ENCODE measurements around the gene CAPN10. TPM values are rescaled to one million over a fixed set of nuclear protein-coding genes. Genes with fewer than 3 reads are reported as not detected.
A peak's percentile ranks its signal among the peaks of the same experiment; 100 is the strongest.

CAPN10 gene
- polyA plus RNA-seq, 1 experiment, result 5.6 TPM

DNA sequence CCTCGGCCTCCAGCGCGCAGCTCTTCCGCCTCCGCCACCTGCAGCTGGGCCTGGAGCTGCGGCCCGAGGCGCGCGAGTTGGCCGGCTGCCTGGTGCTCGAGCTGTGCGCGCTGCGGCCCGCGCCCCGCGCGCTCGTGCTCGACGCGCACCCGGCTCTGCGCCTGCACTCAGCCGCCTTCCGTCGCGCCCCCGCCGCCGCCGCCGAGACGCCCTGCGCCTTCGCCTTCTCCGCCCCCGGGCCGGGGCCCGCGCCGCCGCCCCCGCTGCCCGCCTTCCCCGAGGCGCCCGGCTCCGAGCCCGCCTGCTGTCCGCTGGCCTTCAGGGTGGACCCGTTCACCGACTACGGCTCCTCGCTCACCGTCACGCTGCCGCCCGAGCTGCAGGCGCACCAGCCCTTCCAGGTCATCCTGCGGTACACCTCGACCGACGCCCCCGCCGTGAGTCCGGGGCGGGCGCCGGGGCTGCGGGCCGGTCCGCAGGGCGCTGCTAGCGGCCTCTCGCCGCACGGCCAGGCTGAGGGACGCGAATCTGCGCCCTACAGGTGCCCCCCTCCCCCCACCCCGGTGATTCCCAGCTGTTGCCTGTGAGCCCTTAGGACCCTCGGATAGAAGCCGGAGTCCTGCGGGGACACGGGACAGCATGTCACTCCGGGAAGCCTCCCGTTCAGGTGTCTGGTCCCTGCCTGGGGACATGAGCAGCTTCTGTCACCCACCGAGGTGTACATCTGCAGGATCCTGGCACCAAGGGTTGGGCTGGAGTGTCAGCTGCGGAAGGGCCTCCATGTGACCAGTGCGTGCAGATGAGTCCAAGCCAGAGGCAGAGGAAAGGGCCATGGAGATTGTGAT is 17.6 kb upstream of the CAPN10 start:
- H3K9me3 ChIP-seq (ENCODE audit: control insufficient read depth, insufficient read depth, low read length), result no peaks in the 10 kb centered on the region; the same call in 1 of the 2 replicates
- H3K4me3 ChIP-seq (ENCODE audit: low read depth, low read length), result peak overlapping the region; percentile 63
- POLR2A ChIA-PET, result interaction anchor here (1.1 to 2.8 kb wide), 2 partner anchors 8 to 17 kb away, joined by 3 to 15 read pairs; partner anchors contain the start of gene CAPN10
- H3K27me3 ChIP-seq (ENCODE audit: control insufficient read depth, insufficient read depth, low read length), result no peaks in the 10 kb centered on the region
- TF ChIP-seq, protein P1, sequence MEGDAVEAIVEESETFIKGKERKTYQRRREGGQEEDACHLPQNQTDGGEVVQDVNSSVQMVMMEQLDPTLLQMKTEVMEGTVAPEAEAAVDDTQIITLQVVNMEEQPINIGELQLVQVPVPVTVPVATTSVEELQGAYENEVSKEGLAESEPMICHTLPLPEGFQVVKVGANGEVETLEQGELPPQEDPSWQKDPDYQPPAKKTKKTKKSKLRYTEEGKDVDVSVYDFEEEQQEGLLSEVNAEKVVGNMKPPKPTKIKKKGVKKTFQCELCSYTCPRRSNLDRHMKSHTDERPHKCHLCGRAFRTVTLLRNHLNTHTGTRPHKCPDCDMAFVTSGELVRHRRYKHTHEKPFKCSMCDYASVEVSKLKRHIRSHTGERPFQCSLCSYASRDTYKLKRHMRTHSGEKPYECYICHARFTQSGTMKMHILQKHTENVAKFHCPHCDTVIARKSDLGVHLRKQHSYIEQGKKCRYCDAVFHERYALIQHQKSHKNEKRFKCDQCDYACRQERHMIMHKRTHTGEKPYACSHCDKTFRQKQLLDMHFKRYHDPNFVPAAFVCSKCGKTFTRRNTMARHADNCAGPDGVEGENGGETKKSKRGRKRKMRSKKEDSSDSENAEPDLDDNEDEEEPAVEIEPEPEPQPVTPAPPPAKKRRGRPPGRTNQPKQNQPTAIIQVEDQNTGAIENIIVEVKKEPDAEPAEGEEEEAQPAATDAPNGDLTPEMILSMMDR (IDR thresholded peaks at IDR 0.05; ENCODE audit: low read depth, low read length), result no peak
- DNase-seq (ENCODE audit: low read depth, low spot score), result no peak
- no peak overlapping the region for H3K27ac ChIP-seq (ENCODE audit: low read depth, low read length)
- CTCF ChIA-PET, result interaction anchor here (0.6 to 1.5 kb wide), 2 partner anchors 9 to 55 kb away, joined by 3 to 4 read pairs; no protein-coding TSS in a partner anchor

DNA sequence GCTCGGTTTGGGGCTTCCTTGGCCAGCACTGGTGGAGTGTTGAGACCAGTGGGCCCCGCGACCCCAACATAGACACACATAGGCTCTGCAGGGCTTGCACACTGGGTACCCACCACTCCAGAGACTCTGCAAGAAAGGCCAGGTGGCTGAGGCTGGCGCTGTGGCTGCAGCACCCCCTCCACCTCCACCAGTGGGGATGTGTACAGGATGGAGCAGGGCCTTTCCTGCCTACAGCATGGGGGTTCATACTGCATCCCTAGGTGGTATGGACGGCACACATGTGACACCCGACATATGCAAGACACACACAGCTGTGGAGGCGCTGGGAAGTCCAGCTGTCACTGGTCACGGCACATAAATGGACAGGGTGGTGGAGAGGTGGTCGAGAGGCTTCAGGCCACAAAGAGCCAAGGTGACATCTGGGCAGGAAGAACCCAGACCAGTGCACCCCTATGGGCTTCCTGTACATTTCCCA is 17.0 kb upstream of the CAPN10 start:
- ChIA-PET POLR2A (interaction anchor here (2.8 kb wide), 1 partner anchor 16 kb away, joined by 15 read pairs; the partner anchor contains the start of gene CAPN10), CTCF (interaction anchor here (0.6 to 1.5 kb wide), 2 partner anchors 8 to 55 kb away, joined by 3 to 4 read pairs; no protein-coding TSS in a partner anchor)
- DNase-seq (ENCODE audit: low read depth, low spot score), result no peak
- H3K9me3 ChIP-seq (ENCODE audit: control insufficient read depth, insufficient read depth, low read length), result no peaks in the 10 kb centered on the region; the same call in 1 of the 2 replicates
- H3K27me3 ChIP-seq (ENCODE audit: control insufficient read depth, insufficient read depth, low read length), result no peaks in the 10 kb centered on the region
- TF ChIP-seq, protein P1 (IDR thresholded peaks at IDR 0.05; ENCODE audit: low read depth, low read length), result no peak
- H3K4me3 ChIP-seq (ENCODE audit: low read depth, low read length), result peak overlapping the region; percentile 63
- H3K27ac ChIP-seq (ENCODE audit: low read depth, low read length), result no peak overlapping the region

DNA sequence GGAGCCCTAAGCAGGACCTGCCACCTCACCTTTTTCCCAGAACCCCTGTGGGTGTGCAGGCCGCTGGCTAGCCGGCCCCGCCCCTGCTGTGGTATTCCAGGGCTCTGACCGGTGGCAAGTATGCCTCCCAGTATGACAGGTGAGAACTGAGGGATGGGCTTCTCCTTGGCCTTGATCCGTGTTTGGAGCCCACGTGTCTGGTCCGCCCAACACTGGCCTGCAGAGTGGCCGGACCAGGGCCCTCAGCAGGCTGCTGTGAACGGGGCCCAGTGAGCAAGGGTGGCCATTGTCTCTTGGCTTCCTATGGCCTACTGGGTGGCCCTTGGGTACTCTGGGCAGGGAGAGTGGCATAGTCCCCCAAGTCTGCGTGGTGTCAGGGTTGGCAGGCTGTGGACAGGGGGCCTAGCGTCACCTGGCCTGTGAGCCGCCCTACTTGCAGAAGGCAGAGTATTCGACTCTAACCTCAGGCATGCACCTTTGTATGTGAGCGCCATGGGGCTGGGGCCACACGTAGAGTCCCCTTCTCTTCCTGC is 16.5 kb upstream of the CAPN10 start:
- Histone ChIP-seq H3K27me3 (ENCODE audit: control insufficient read depth, insufficient read depth, low read length) (no peaks in the 10 kb centered on the region), H3K4me3 (ENCODE audit: low read depth, low read length) (peak overlapping the region; percentile 63; the same call in 1 of the 2 replicates), H3K9me3 (ENCODE audit: control insufficient read depth, insufficient read depth, low read length) (no peaks in the 10 kb centered on the region; the same call in 1 of the 2 replicates), H3K27ac (ENCODE audit: low read depth, low read length) (no peak overlapping the region)
- CTCF ChIA-PET, result no interaction called here
- TF ChIP-seq, protein P1 (IDR thresholded peaks at IDR 0.05; ENCODE audit: low read depth, low read length), result no peak
- DNase-seq (ENCODE audit: low read depth, low spot score), result no peak
- POLR2A ChIA-PET, result interaction anchor here (2.8 kb wide), 1 partner anchor 16 kb away, joined by 15 read pairs; the partner anchor contains the start of gene CAPN10

DNA sequence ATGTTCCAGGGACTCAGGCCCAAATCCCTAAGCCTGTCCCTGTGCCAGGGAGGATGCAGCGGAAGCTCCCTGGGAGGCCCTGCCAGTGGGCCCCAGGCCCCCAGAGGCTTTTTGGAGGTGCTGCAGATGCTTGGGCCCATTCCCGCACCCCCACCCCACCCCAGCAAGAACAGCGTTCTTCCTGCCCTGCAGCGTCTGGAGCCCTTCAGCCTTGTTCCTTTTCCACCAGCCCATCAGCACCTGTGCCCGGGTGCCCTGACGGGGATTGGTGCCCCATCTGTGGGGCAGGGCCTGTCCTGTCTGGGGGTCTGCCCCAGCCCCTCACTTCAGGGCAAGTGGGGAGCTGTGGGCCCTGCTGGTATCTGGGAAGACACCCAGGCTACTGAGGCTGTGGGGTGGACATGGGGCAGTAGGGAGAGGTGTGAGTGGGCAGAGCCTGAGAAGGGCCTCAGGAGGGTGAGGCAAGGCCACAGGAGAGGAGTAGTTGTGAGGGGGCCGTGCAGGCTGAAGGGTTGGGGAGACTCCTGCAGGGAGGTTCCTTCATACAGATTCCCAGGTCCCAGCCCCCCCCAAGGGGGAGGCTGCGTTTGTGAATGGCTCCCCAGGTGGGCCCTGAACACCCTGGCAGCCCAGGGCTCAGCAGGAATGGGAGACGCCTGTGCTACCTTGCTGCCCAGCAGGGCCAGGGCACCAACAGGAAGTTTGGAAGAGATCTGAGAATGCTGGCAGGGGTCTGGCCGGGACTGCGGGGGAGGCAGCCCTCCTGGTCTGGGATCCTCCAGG is 15.8 kb upstream of the CAPN10 start:
- ChIA-PET POLR2A (interaction anchor here (2.8 kb wide), 1 partner anchor 15 kb away, joined by 15 read pairs; the partner anchor contains the start of gene CAPN10), CTCF (no interaction called here)
- Histone ChIP-seq H3K9me3 (ENCODE audit: control insufficient read depth, insufficient read depth, low read length) (no peaks in the 10 kb centered on the region; the same call in 1 of the 2 replicates), H3K4me3 (ENCODE audit: low read depth, low read length) (no peak overlapping the region), H3K27ac (ENCODE audit: low read depth, low read length) (no peak overlapping the region), H3K27me3 (ENCODE audit: control insufficient read depth, insufficient read depth, low read length) (no peaks in the 10 kb centered on the region)
- TF ChIP-seq, protein P1 (IDR thresholded peaks at IDR 0.05; ENCODE audit: low read depth, low read length), result no peak
- DNase-seq (ENCODE audit: low read depth, low spot score), result no peak

Measured in AG04450 (cell line).